Activated naive CD8-positive, alpha-beta T cell treated with anti-CD3 and anti-CD28 coated beads, Interleukin-2, amount 50 U/mL, for 16 hours (primary cell): Measurements from ENCODE around the gene FUNDC2.

Experiments
- DNase-seq: peaks from one replicate; pipeline ENCODE4 v3.0.0-alpha.2; 2020; ENCODE audit warnings: low read depth, low spot score

Gene FUNDC2

DNA sequence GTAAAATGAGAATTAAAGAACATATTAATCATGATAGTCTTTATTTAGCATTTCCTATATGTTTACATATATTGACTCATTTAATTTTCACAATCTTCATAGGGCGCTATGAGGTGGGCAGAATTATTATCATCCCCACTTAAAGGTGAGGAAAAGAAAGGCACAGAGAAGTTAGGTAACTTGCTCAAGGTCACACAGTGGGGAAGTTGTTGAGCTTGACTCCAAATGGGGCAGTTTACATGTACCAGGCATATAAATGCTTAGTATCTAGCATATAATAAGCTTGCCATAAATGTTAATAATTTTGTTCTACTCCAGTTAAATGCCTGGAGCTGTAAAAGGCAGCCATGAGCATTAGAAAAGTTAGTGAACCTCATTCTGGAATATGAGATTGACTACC lies 42.8 kb downstream of the FUNDC2 start:
- DNase-seq, result no peak

DNA sequence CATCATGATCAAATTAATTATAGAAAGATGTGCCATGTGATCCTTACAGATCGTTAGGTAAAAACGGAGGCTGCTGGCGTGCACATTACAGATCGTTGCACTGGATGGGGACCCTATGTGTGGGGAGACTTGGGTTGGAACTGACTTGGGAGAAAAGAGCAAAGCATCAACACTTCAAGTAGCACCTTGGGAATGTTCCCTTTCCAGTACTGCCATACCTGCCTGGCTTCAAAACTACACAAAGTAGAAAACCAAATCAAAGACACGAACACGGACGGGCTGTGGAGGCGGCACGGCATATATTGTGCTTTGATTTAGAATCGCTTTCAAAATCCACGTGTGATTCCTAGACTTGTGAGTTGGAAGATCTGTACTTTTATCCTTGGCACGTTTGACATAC lies 43.4 kb downstream of the FUNDC2 start:
- no peak for DNase-seq

DNA sequence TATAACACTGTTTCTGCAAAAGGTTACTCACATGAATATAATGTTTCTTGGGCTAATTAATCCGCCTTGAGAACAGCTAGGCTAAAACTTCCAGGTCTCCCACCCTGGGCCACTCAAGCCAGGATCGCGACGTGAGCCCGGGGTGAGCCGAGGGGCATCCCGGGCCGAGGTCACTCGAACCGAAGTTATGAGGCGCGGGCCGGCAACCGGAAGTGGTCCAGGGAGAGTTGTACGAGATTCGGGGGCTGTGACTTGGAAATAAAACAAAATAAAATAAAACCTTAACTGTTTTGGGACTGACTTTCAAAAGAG lies 44.0 kb downstream of the FUNDC2 start:
- DNase-seq, result no peak

DNA sequence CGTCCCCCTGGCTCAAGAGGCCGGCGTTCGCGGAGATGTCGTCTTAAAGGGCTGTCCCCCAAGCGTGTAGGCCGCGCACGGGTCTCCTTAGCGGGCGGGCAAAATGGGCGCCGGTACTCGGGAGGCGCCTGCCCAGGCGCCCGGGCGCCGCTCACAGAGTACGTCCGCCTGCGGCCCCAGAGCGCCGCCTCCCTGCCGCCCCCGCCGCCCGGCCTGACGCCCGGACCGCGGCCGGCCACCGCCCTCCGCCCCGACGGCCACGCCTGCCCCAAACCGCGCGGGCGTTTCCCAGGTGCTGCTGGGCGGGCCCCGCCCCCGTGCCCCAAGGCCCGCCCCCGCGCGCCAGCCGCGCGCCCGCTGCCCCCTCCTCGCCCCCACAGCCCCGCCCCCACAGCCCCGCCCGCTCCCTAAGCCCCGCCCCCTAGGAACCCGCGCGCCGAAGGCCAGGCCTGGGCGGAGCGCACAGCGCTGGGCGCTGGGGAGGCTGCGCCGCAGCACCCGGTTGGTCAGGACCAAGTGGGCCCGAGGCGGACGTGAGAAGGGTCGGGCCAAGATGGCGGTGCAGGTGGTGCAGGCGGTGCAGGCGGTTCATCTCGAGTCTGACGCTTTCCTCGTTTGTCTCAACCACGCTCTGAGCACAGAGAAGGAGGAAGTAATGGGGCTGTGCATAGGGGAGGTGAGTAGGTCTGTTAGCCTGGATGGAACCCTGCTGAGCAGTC lies 44.5 kb downstream of the FUNDC2 start, which contains the start of the genes BRCC3, CMC4 and MTCP1:
Gene BRCC3, plus strand, starts transcription at position 534 of the 719 bp plus-strand sequence. Its CDS starts 20 bp downstream, at position 554.
Gene CMC4, minus strand, starts transcription at position 162 of the 719 bp plus-strand sequence. CDS start 7,113 bp downstream, outside the sequence.
Gene MTCP1, minus strand, starts transcription at position 162 of the 719 bp plus-strand sequence. CDS start 5,126 bp downstream, outside the sequence.
- DNase-seq, result peak; percentile 28

DNA sequence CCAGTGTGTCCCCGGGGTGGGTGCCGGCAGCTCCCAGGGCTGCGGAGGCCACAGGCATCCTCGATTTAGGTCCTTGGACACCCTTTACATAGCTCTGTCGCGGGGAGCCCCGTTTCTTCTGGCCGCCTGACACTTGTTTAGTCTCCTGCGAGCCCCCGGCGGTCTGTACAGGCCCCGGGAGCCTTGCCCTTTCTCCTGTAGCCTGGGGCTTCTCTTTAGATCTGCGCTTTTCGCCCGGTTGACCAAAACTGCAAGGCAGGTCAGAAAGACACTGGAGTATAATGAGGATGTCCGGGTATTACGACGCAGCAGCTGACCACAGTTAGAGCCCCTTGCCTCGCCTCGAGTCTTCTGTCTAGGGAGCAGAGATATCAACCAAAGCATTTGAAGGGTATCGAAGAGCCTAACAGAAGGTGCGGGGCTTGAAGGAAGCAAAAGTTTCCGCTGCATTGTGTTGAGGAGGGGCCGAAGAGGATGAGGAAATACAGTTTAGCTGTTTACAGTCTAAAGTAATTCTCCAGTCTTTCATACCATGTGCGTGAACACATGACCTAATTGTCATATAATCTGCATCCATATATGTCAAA lies 45.1 kb downstream of the FUNDC2 start:
- DNase-seq, result no peak

DNA sequence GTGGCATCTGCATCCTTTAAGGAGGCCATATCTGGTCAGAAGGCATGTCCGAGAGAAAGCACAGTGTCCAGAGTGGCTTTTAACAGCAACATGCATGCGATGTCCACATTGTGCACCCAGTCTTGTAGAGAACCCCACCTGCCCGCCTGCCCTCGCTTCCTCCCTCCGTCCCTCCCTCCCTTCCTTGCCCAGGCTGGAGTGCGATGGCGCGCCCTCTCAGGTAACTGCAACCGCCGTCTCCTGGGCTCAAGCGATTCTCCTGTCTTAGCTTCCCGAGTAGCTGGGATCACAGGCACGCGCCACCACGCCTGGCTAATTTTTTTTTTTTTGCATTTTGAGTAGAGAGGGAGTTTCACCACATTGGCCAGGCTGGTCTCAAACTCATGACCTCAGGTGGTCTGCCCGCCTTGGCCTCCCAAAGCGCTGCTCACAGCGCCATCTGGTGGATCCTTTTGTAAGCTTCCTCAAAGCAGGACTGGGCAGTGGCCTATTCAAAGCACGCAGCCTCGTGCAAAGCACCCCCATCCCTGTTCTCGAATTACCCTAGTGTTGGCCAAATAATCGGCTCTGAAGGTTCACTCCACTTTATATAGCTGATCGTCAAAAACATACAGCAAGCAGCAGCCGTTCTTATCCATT lies 59.7 kb downstream of the FUNDC2 start:
- peak; percentile 5 for DNase-seq

DNA sequence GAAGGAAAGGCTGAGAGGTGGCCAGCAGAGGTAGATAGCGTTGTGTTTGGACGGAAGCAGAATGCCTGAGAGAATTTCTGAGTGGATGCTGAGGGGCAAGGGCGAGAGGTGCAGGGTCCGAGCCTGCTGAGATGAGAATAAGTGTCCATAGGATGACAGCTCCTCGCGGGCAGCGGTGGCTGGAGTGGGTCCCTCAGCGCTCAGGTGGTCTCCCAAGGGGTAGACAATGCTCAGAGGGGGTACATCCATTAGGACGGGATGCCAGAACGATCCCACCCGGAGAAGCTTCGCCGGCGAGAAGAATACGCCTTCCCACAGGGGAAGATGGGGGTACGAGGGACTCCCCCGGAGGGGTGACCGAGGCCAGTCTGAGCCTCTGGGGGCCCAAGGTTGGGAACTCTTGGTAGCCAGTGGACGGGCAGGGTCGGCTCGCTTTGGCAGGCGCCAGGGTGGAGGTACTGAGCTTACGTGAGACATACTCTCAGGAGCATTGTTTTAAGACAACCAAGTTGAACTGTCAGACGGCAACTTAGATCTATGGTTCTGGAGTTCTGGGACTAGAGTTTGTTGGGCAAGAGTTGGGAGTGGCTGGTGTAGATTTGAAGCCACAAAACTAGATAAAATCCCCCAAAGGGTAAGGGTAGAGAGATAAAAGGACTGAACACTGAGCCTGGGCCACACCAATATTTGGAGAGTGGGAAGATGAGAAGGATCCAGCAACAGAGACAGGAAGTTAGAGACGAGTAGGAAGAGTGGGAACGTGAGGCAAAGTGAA lies 60.5 kb downstream of the FUNDC2 start:
- DNase-seq, result no peak

DNA sequence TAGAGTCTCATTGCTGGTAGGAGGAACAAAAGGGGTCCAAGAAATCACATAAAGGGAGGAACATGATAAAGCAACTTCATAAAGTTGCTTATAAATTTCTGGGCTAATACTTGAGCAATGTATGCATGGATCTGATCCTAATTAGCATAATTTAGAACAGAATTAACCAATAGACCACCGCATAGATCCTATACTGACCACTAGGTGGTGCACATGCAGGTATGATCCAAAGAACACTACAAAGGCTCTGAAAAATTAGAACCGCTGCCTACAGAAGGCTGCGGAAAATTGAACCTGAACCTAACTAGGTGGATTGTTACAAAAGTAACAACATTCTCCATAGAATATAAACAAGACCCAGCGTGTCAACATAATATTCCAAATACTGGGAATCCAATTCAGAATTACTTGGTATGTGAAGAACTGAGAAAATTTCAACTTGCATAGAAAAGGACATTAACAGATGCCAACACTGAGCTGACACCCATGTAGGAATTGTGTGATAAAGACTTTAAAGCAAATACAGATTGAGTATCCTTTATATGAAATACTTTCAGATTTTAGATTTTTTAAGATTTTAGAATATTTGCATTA lies 67.9 kb downstream of the FUNDC2 start:
- DNase-seq, result no peak

DNA sequence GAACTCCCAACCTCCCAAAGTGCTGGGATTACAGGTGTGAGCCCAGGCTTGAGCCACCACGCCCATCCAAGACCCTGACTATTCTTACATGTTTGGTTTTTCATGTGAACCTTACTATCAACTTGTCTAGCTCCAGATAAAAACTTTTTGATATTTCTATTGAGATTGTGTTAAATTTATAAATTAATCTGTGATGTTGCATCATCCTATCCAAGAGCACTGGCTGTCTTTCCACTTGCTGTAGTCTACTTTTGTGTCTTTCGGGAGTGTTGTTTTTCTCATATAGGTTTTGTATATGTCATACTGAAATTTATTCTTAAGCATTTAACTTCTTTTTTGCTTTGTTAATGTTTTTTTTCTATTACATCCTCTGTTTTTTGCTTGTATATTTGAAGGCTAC lies 79.3 kb downstream of the FUNDC2 start:
- DNase-seq, result no peak

DNA sequence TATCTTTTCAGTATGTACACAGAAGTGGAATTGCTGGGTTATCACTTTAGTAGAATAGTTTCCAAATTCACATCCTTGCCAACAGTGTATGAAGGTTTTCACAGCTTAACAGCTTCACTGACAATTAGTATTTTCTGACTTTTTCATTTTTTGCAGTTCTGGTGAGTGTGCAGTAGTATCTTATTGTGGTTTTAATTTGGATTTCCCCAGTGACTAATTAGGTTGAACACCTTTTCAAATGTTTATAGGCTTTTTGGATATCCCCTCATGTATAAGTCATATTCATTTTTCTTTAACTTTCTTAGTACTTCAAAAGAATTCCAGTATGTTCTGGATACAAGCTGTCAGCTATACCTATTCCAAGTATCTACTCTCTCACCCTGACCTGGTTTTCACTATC lies 81.8 kb downstream of the FUNDC2 start:
- DNase-seq, result no peak
